NT2/D1 (cell line): Measurements from ENCODE around the gene RHOBTB3.

Source experiments
- SUZ12 ChIP-seq: IDR thresholded peaks from 2 replicates; pipeline ENCODE4 v1.6.1; 2011; ENCODE audit not compliant: insufficient read length, insufficient read depth; ENCODE audit errors: extremely low read depth
- YY1 ChIP-seq: IDR thresholded peaks from 2 replicates; pipeline ENCODE4 v1.6.1; 2011; ENCODE audit not compliant: insufficient read length, insufficient read depth
- ZNF274 ChIP-seq: IDR thresholded peaks from 2 replicates; pipeline ENCODE4 v1.6.1; 2011; ENCODE audit warnings: mild to moderate bottlenecking, low read depth, low read length

DNA sequence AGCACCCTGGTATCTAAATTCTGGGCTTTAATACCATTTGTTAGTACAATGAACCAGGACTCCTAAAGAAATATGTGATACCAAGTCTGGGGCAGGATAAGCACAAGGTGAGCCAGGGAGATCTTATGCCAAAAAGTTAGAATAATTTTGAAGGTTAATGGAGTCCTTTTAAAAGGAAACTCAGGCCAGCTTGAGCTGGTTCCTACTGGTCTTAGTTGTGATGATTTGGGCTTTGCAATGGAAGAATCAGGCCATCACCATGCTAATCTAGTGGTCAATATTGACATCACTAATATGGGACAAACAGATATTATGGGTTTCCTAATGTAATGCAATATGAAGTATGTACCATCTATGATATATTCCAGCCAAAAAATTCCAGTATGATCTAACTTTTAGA, 40.8 kb upstream of the RHOBTB3 start:
- no peak for TF ChIP-seq ZNF274
- no peak for TF ChIP-seq YY1
- no peak for TF ChIP-seq SUZ12
